Activated naive CD4-positive, alpha-beta T cell treated with anti-CD3 and anti-CD28 coated beads, Interleukin-2, amount 50 U/mL, for 72 hours (primary cell): ENCODE measurements around the gene TNFRSF4. TPM values are rescaled to one million over a fixed set of nuclear protein-coding genes. Genes with fewer than 3 reads are reported as not detected.
A peak's percentile ranks its signal among the peaks of the same experiment; 100 is the strongest.

ENCODE experiments used
- ATAC-seq, 2 donors: fragments of 150-1000 bp; cut with Tn5 transposase; 2 replicates each; pipeline ENCODE4 v1.10.0; 2021; ENCODE audit warnings: mild to moderate bottlenecking in 2 of 2, moderate library complexity in 2 of 2
- DNase-seq, 2 donors: peaks; one replicate each; pipeline ENCODE4 v3.0.0; 2021 to 2022; ENCODE audit warnings: low spot score in 2 of 2
- H3K27ac Mint-ChIP-seq, 2 donors: one replicate each; pipeline ENCODE4 v1.8.0; 2022; ENCODE audit warnings: mild to moderate bottlenecking in 2 of 2, mixed read lengths in 2 of 2
- H3K36me3 Mint-ChIP-seq, 2 donors: one replicate each; pipeline ENCODE4 v1.8.0; 2022; ENCODE audit warnings: mixed read lengths in 2 of 2
- H3K9me3 Mint-ChIP-seq, 2 donors: one replicate each; pipeline ENCODE4 v1.8.0; 2022; ENCODE audit warnings: mixed read lengths in 2 of 2
- total RNA-seq, 2 donors: library from RNA; stranded (reverse); gene quantifications; one replicate each; pipeline ENCODE4 v1.2.3, GENCODE V29; 2022

The TNFRSF4 gene
- total RNA-seq, 2 donors from 2014 or later: 166 to 176 TPM

- H3K9me3 Mint-ChIP-seq: no peaks in the 10 kb centered on the region
- H3K27ac Mint-ChIP-seq: peak overlapping the region in 1 of 2 donors; percentile 36
- no peak for DNase-seq
- no peak for ATAC-seq
- no peaks in the 10 kb centered on the region for H3K36me3 Mint-ChIP-seq
Observed at GRCh38 chr1:1165900-1166421, 48.0 kb downstream of the TNFRSF4 start.

GRCh38 chr1:1165485-1165884 lies 48.5 kb downstream of the TNFRSF4 start:
- Mint-ChIP-seq H3K9me3 (no peaks in the 10 kb centered on the region), H3K27ac (peak overlapping the region in 1 of 2 donors; percentile 36), H3K36me3 (no peaks in the 10 kb centered on the region)
- ATAC-seq (no peak), DNase-seq (no peak)

DNA sequence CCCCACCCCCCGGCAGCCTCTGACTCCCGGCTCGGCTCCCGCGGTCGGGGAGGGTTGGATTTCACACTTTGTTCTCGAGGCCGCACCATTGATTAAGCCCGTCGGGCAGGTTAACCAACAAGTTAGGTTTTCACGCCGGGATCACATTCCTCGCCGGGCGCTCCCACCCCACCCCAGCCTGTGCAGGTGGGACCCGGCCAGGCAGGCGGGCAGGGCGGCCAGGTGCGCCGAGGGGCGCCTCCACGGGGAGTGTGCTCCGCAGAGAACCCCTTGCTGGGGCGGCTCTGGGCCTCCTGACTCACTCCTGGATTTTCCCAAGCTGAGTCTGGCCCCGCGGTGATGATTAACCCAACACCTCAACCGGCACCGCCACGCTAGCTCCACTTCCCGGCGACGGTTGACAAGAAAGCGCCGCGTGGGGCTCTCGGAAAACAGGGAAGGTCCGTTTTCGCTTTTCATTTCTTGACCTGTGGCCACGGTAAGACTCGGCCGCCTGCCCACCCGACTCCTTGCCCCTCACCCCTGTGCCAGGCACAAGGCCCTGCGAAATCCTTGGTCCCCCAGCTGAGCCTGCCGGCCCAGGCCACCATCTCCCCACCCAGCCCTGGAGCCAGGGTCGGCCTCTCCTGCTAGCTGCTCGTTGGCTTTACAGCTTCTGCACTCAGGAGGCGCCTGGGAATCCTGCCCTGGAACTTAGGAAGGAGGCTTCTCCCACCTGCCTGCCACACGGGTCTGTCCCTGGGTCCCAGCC lies 49.1 kb downstream of the TNFRSF4 start:
- Mint-ChIP-seq H3K36me3 (no peaks in the 10 kb centered on the region), H3K9me3 (no peaks in the 10 kb centered on the region), H3K27ac (no peak overlapping the region)
- ATAC-seq (no peak), DNase-seq (no peak)

GRCh38 chr1:1164361-1164700 lies 49.6 kb downstream of the TNFRSF4 start:
- H3K9me3 Mint-ChIP-seq: no peaks in the 10 kb centered on the region
- DNase-seq (no peak), ATAC-seq (no peak)
- no peaks in the 10 kb centered on the region for H3K36me3 Mint-ChIP-seq
- peak overlapping the region in 1 of 2 donors; percentile 56 for H3K27ac Mint-ChIP-seq

- Mint-ChIP-seq H3K27ac (peak overlapping the region in 1 of 2 donors; percentile 56), H3K36me3 (no peaks in the 10 kb centered on the region), H3K9me3 (no peaks in the 10 kb centered on the region)
- ATAC-seq (no peak), DNase-seq (no peak)
Observed at GRCh38 chr1:1163538-1164070, 50.3 kb downstream of the TNFRSF4 start.

DNA sequence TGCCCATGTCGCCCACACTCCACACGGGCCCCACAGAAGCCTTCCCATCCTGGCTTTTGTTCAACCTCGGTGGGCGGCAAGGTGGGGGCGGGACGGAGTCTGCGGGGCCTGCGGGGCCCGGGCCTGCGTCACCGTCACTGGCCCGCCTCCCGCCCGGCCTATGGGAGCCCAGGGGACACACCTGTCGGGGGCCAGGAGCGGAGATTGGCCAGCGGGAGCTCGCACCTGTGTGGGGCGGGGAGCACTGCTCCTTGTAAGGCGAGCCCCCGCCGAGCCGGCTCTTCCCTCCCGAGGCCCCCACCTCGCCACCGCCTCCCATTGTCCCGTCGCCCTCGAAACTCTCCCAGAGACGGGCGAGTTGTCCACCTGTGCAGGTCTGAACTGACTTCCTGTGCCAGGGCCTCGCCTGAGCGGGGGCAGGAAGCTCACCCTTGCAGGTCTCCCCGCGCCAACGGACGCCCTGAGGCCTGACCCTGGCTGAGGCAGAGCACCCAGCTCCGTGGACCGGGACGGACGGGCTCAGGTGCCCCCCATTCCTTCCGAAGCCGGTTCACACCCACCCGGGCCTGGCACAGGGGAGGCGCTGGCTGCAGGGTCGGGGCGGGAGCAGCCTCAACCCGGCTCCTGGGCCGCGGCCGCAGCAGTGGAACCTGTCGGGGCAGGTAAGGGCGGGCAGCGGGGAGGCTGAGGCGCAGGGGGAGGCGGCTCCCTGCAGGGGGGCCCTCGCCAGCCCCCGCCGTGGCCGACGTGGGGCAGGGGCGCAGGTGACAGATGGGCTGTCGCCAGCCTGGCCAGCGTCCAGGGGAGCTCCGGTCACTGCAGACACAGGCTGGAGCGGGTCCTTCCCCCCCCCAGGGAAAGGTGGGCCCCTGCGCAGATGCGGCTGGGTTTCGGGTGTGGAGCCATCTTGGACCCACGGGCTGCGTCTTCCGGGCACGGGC lies 51.1 kb downstream of the TNFRSF4 start:
- ATAC-seq (no peak), DNase-seq (no peak)
- Mint-ChIP-seq H3K9me3 (no peaks in the 10 kb centered on the region), H3K36me3 (no peaks in the 10 kb centered on the region), H3K27ac (no peak overlapping the region)

GRCh38 chr1:1161683-1162079 lies 52.3 kb downstream of the TNFRSF4 start:
- H3K9me3 Mint-ChIP-seq: no peaks in the 10 kb centered on the region
- DNase-seq: no peak
- no peak overlapping the region for H3K27ac Mint-ChIP-seq
- no peak for ATAC-seq
- H3K36me3 Mint-ChIP-seq: no peaks in the 10 kb centered on the region

Other genes starting within 250 kb of the TNFRSF4 start
- 1 to 10 TPM; 1.9 to 5.0 TPM for gene PLEKHN1, start 247.7 kb downstream of the TNFRSF4 start, total RNA-seq
- not detected for gene PERM1, start 232.1 kb downstream of the TNFRSF4 start, total RNA-seq
- 1 to 10 TPM; 3.2 to 4.4 TPM for gene HES4, start 214.1 kb downstream of the TNFRSF4 start, total RNA-seq
- gene ISG15, start 200.7 kb downstream of the TNFRSF4 start, total RNA-seq: 10 to 100 TPM; 91.6 to 97.5 TPM
- gene AGRN, start 194.0 kb downstream of the TNFRSF4 start, total RNA-seq: 10 to 100 TPM; 44.5 to 79.9 TPM
- not detected for gene RNF223, start 139.8 kb downstream of the TNFRSF4 start, total RNA-seq
- 10 to 100 TPM; 20.7 to 21.2 TPM for gene C1orf159, start 98.1 kb downstream of the TNFRSF4 start, total RNA-seq
- not detected for gene TTLL10, start 40.3 kb downstream of the TNFRSF4 start, total RNA-seq
- 100 to 1,000 TPM in 1 of 2 donors, 10 to 100 TPM in 1; 43.6 to 250 TPM for gene TNFRSF18, start 7.6 kb downstream of the TNFRSF4 start, total RNA-seq
- gene SDF4, start 17.8 kb upstream of the TNFRSF4 start, total RNA-seq: 100 to 1,000 TPM in 1 of 2 donors, 10 to 100 TPM in 1; 68.4 to 144 TPM
- gene B3GALT6, start 18.1 kb upstream of the TNFRSF4 start, total RNA-seq: 10 to 100 TPM in 1 of 2 donors, 1 to 10 TPM in 1; 9.0 to 12.5 TPM
- 10 to 100 TPM in 1 of 2 donors, 1 to 10 TPM in 1; 4.0 to 17.7 TPM for gene C1QTNF12, start 32.6 kb upstream of the TNFRSF4 start, total RNA-seq
- gene UBE2J2, start 59.7 kb upstream of the TNFRSF4 start, total RNA-seq: 10 to 100 TPM; 59.4 to 80.5 TPM
- gene SCNN1D, start 66.3 kb upstream of the TNFRSF4 start, total RNA-seq: 10 to 100 TPM in 1 of 2 donors, 1 to 10 TPM in 1; 3.2 to 11.7 TPM
- gene ACAP3, start 93.8 kb upstream of the TNFRSF4 start, total RNA-seq: 10 to 100 TPM; 38.3 to 52.4 TPM
- 10 to 100 TPM; 15.1 to 39.5 TPM for gene PUSL1, start 94.4 kb upstream of the TNFRSF4 start, total RNA-seq
- gene INTS11, start 110.5 kb upstream of the TNFRSF4 start, total RNA-seq: 100 to 1,000 TPM; 119 to 142 TPM
- gene CPTP, start 110.6 kb upstream of the TNFRSF4 start, total RNA-seq: 10 to 100 TPM in 1 of 2 donors, 1 to 10 TPM in 1; 9.8 to 12.2 TPM
- under 1 TPM; 0.32 to 0.43 TPM for gene TAS1R3, start 117.1 kb upstream of the TNFRSF4 start, total RNA-seq
- gene DVL1, start 135.3 kb upstream of the TNFRSF4 start, total RNA-seq: 10 to 100 TPM; 41.9 to 44.8 TPM
- under 1 TPM in 1 of 2 donors, not detected in 1; 0.66 TPM for gene MXRA8, start 144.4 kb upstream of the TNFRSF4 start, total RNA-seq
- 100 to 1,000 TPM; 115 to 122 TPM for gene AURKAIP1, start 161.1 kb upstream of the TNFRSF4 start, total RNA-seq
- gene CCNL2, start 185.2 kb upstream of the TNFRSF4 start, total RNA-seq: 100 to 1,000 TPM; 108 to 174 TPM
- gene MRPL20, start 193.1 kb upstream of the TNFRSF4 start, total RNA-seq: 100 to 1,000 TPM in 1 of 2 donors, 10 to 100 TPM in 1; 82.9 to 115 TPM
- gene ANKRD65, start 207.1 kb upstream of the TNFRSF4 start, total RNA-seq: under 1 TPM in 1 of 2 donors, not detected in 1; 0.29 TPM
- gene VWA1, start 221.5 kb upstream of the TNFRSF4 start, total RNA-seq: 1 to 10 TPM in 1 of 2 donors, under 1 TPM in 1; 0.59 to 6.9 TPM
- gene ATAD3C, start 235.5 kb upstream of the TNFRSF4 start, total RNA-seq: 1 to 10 TPM; 1.1 to 1.9 TPM